ENCODE measurements around the gene UTP4.

The UTP4 gene

GRCh38 chr16:69132424-69133252, at the start of gene UTP4, which contains the start of gene CHTF8:
UTP4 (plus strand) TSS chr16:69132649; CDS start chr16:69133460, 811 bp downstream.
CHTF8 (minus strand) TSS chr16:69132588; CDS start chr16:69121458, 11,130 bp downstream.
- DNase-seq: peak; percentile 84

- DNase-seq: no peak
Observed at GRCh38 chr16:69083306-69083941, 49.0 kb upstream of the UTP4 start.

GRCh38 chr16:69084289-69084688, 48.2 kb upstream of the UTP4 start:
- DNase-seq: no peak

- DNase-seq: no peak
Observed at GRCh38 chr16:69085032-69085695, 47.3 kb upstream of the UTP4 start.

- DNase-seq: no peak
Observed at GRCh38 chr16:69087161-69087581, 45.3 kb upstream of the UTP4 start.

GRCh38 chr16:69088684-69089083, 43.8 kb upstream of the UTP4 start:
- no peak for DNase-seq

- peak; percentile 85 for DNase-seq
Observed at GRCh38 chr16:69089091-69089910, 43.1 kb upstream of the UTP4 start.

- DNase-seq: no peak
Observed at GRCh38 chr16:69093974-69094373, 38.5 kb upstream of the UTP4 start.

- DNase-seq: no peak
Observed at GRCh38 chr16:69094501-69094900, 37.9 kb upstream of the UTP4 start.

- DNase-seq: no peak
Observed at GRCh38 chr16:69095193-69095592, 37.3 kb upstream of the UTP4 start.

- no peak for DNase-seq
Observed at GRCh38 chr16:69100071-69100691, 32.3 kb upstream of the UTP4 start.

- DNase-seq: peak; percentile 68
Observed at GRCh38 chr16:69105501-69106361, 26.7 kb upstream of the UTP4 start, which contains the start of gene HAS3. HAS3 (plus strand) TSS chr16:69105653; CDS start chr16:69109396, 3,743 bp downstream.

GRCh38 chr16:69106491-69107315, 25.7 kb upstream of the UTP4 start:
- DNase-seq: peak; percentile 6

GRCh38 chr16:69107316-69107962, 25.0 kb upstream of the UTP4 start:
- no peak for DNase-seq

- DNase-seq: no peak
Observed at GRCh38 chr16:69108064-69108904, 24.2 kb upstream of the UTP4 start.

GRCh38 chr16:69108905-69109252, 23.6 kb upstream of the UTP4 start:
- no peak for DNase-seq

GRCh38 chr16:69109486-69110270, 22.8 kb upstream of the UTP4 start:
- no peak for DNase-seq

- DNase-seq: no peak
Observed at GRCh38 chr16:69110406-69110805, 22.0 kb upstream of the UTP4 start.

All from hematopoietic multipotent progenitor cell treated with erythropoietin and hydrocortisone succinate and interleukin-3 and kit ligand, for 8 days (in vitro differentiated cells).